OCI-LY7 (cell line): ENCODE measurements around the gene MAMDC2. TPM values are rescaled to one million over a fixed set of nuclear protein-coding genes. Genes with fewer than 3 reads are reported as not detected.

ENCODE experiments used
- BruUV-seq: library from RNA; stranded (reverse); fragments of 400-500 nt; replicated peaks from 2 replicates; lab custom pipeline; 2021; lab: Mats Ljungman, UMichigan
- CTCF ChIA-PET: fragments of 300-600 bp; sonication (Branson Sonifier 250); formaldehyde crosslinking; loops from one replicate; lab custom pipeline; 2022; ENCODE audit warnings: antibody characterized with exemption; ENCODE audit not compliant: unreplicated experiment; lab: Charles Lee
- POLR2A ChIA-PET: fragments of 300-600 bp; sonication (Branson Sonifier 250); formaldehyde crosslinking; loops from one replicate; lab custom pipeline; 2022; ENCODE audit warnings: antibody characterized with exemption; lab: Charles Lee
- DNase-seq: peaks from one replicate; pipeline ENCODE4 v3.0.0-alpha.2; 2015; ENCODE audit warnings: low spot score
- H2AFZ ChIP-seq: fragments of 200-600 bp; sonication (generic), shearing (Covaris generic); 2 replicates; pipeline ENCODE4 v1.6.1; 2014; ENCODE audit warnings: mild to moderate bottlenecking, antibody characterized with exemption, low read length, moderate library complexity
- H3K27ac ChIP-seq: fragments of 200-600 bp; sonication (generic); 2 replicates; pipeline ENCODE4 v1.5.1; 2014; ENCODE audit warnings: mixed run types, low read depth, mild to moderate bottlenecking, moderate library complexity, low read length, inconsistent platforms; ENCODE audit not compliant: poor library complexity, severe bottlenecking
- H3K36me3 ChIP-seq: fragments of 200-600 bp; sonication (generic); 2 replicates; pipeline ENCODE4 v1.6.1; 2014; ENCODE audit warnings: mild to moderate bottlenecking, antibody characterized with exemption, low read length, moderate library complexity, mixed read lengths; ENCODE audit not compliant: insufficient read depth
- H3K4me1 ChIP-seq: fragments of 200-600 bp; sonication (generic); 2 replicates; pipeline ENCODE4 v1.5.1; 2014; ENCODE audit warnings: mild to moderate bottlenecking, low read length; ENCODE audit not compliant: insufficient read depth, poor library complexity, severe bottlenecking
- H3K4me2 ChIP-seq: fragments of 200-600 bp; sonication (generic); 2 replicates; pipeline ENCODE4 v1.6.1; 2014; ENCODE audit warnings: mild to moderate bottlenecking, low read length
- H3K4me3 ChIP-seq: fragments of 200-600 bp; sonication (generic); 2 replicates; pipeline ENCODE4 v1.5.1; 2014; ENCODE audit warnings: mild to moderate bottlenecking, low read depth, low read length; ENCODE audit not compliant: poor library complexity, severe bottlenecking
- H3K79me2 ChIP-seq: fragments of 200-600 bp; sonication (generic); 2 replicates; pipeline ENCODE4 v1.6.1; 2016; ENCODE audit warnings: low read depth, mild to moderate bottlenecking, low read length, moderate library complexity, mixed read lengths; ENCODE audit not compliant: insufficient read depth
- H3K9me2 ChIP-seq: fragments of 200-600 bp; sonication (generic); 2 replicates; pipeline ENCODE4 v1.6.1; 2016; ENCODE audit warnings: mild to moderate bottlenecking, low read length, mixed read lengths; ENCODE audit not compliant: insufficient read depth
- H3K9me3 ChIP-seq: fragments of 200-600 bp; sonication (generic); 2 replicates; pipeline ENCODE4 v1.6.1; 2014; ENCODE audit warnings: mild to moderate bottlenecking, mixed run types, low read length, mixed read lengths
- H4K20me1 ChIP-seq: fragments of 200-600 bp; sonication (generic); 2 replicates; pipeline ENCODE4 v1.6.1; 2014; ENCODE audit warnings: mild to moderate bottlenecking, antibody characterized with exemption, low read length, moderate library complexity, mixed read lengths; ENCODE audit not compliant: insufficient read depth
- CTCF ChIP-seq: fragments of 200-600 bp; sonication (generic); conservative IDR thresholded peaks from 2 replicates; pipeline ENCODE4 v1.5.1; 2014; ENCODE audit warnings: mild to moderate bottlenecking, antibody characterized with exemption, low read length, moderate library complexity, mixed read lengths
- EZH2phosphoT487 ChIP-seq: fragments of 200-600 bp; sonication (generic); IDR thresholded peaks from 2 replicates; pipeline ENCODE4 v1.6.1; 2018; ENCODE audit warnings: low read depth, borderline replicate concordance, mild to moderate bottlenecking, mixed run types, antibody characterized with exemption, low read length, moderate library complexity, mixed read lengths
- intact Hi-C: fragments of 100-400 bp; cut with micrococcal nuclease; formaldehyde crosslinking; loops from one replicate; pipeline ENCODE4 v1.10.0; 2022; ENCODE audit not compliant: unreplicated experiment
- total RNA-seq, 2 experiments: library from RNA; depleted of rRNA in 1 of 2; stranded (reverse); fragments of >200 nt in 1 of 2; shearing (Covaris generic) in 1 of 2; gene quantifications; 2 replicates each; pipeline ENCODE4 v1.2.3, GENCODE V29; 2014 to 2022

The MAMDC2 gene
- total RNA-seq, 2 experiments from 2014 or later, result not detected

- Histone ChIP-seq H4K20me1 (no peaks in the 10 kb centered on the region), H3K4me2 (no peak overlapping the region), H3K36me3 (no peaks in the 10 kb centered on the region), H3K4me3 (no peak overlapping the region), H3K4me1 (no peaks in the 10 kb centered on the region), H2AFZ (no peak overlapping the region), H3K9me3 (no peaks in the 10 kb centered on the region), H3K9me2 (no peaks in the 10 kb centered on the region), H3K79me2 (no peaks in the 10 kb centered on the region), H3K27ac (no peak overlapping the region)
- intact Hi-C loops, result no loop called here
- DNase-seq, result no peak
- ChIA-PET POLR2A (interaction anchor here (0.6 kb wide), 1 partner anchor 8 kb away, joined by 3 read pairs; no protein-coding TSS in a partner anchor), CTCF (no interaction called here)
- TF ChIP-seq CTCF, result no peak
- TF ChIP-seq EZH2phosphoT487, result no peak
- BruUV-seq, result no TSS peak
Measured at GRCh38 chr9:70056211-70056944, 12.7 kb downstream of the MAMDC2 start.

- no TSS peak for BruUV-seq
- CTCF ChIA-PET, result no interaction called here
- no peak for DNase-seq
Measured at GRCh38 chr9:70058569-70059116, 15.0 kb downstream of the MAMDC2 start.

More at GRCh38 chr9:70058569-70059116, 15.0 kb downstream of the MAMDC2 start:
- Histone ChIP-seq H4K20me1 (no peaks in the 10 kb centered on the region), H2AFZ (no peak overlapping the region), H3K79me2 (no peaks in the 10 kb centered on the region), H3K4me1 (no peaks in the 10 kb centered on the region), H3K36me3 (no peaks in the 10 kb centered on the region), H3K9me3 (no peaks in the 10 kb centered on the region), H3K27ac (no peak overlapping the region), H3K4me3 (no peak overlapping the region), H3K4me2 (no peak overlapping the region), H3K9me2 (no peaks in the 10 kb centered on the region)
- intact Hi-C loops, result no loop called here
- POLR2A ChIA-PET, result no interaction called here
- no peak for TF ChIP-seq EZH2phosphoT487
- no peak for TF ChIP-seq CTCF
